Activated T-helper 1 cell treated with anti-CD3 and anti-CD28 coated beads, Interleukin-12 subunit alpha, Interleukin-12 subunit beta, Interleukin-2, Interleukin-4 antibody, amounts not matched to agents 30 ng/mL and 10 ng/mL and 1 ng/mL, durations not matched to agents 14 hours and 24 hours and 36 hours (primary cell): ENCODE measurements around the gene RGS19. TPM values are rescaled to one million over a fixed set of nuclear protein-coding genes. Genes with fewer than 3 reads are reported as not detected.

Experiments
- DNase-seq: peaks from one replicate; pipeline ENCODE4 v3.0.0; 2021; ENCODE audit warnings: low spot score
- H3K27ac Mint-ChIP-seq: one replicate; pipeline ENCODE4 v1.8.0; 2021; ENCODE audit warnings: mild to moderate bottlenecking, mixed read lengths
- H3K27me3 Mint-ChIP-seq: one replicate; pipeline ENCODE4 v1.8.0; 2022; ENCODE audit warnings: mild to moderate bottlenecking, moderate library complexity, mixed read lengths; ENCODE audit not compliant: insufficient read depth
- H3K36me3 Mint-ChIP-seq: one replicate; pipeline ENCODE4 v1.8.0; 2021; ENCODE audit warnings: low read depth, mixed read lengths
- H3K4me1 Mint-ChIP-seq: one replicate; pipeline ENCODE4 v1.8.0; 2021; ENCODE audit warnings: low read depth, mixed read lengths
- H3K4me3 Mint-ChIP-seq: one replicate; pipeline ENCODE4 v1.8.0; 2021; ENCODE audit warnings: mild to moderate bottlenecking, moderate library complexity, mixed read lengths
- H3K9me3 Mint-ChIP-seq: one replicate; pipeline ENCODE4 v1.8.0; 2021; ENCODE audit warnings: mixed read lengths
- intact Hi-C: fragments of 100-400 bp; cut with micrococcal nuclease; formaldehyde crosslinking; loops from one replicate; pipeline ENCODE4 v1.15.1; 2024
- total RNA-seq: library from RNA; stranded (reverse); gene quantifications from 2 replicates; pipeline ENCODE4 v1.2.3, GENCODE V29; 2022

The RGS19 gene
- total RNA-seq, 1 donor from 2014 or later = 54.7 TPM

DNA sequence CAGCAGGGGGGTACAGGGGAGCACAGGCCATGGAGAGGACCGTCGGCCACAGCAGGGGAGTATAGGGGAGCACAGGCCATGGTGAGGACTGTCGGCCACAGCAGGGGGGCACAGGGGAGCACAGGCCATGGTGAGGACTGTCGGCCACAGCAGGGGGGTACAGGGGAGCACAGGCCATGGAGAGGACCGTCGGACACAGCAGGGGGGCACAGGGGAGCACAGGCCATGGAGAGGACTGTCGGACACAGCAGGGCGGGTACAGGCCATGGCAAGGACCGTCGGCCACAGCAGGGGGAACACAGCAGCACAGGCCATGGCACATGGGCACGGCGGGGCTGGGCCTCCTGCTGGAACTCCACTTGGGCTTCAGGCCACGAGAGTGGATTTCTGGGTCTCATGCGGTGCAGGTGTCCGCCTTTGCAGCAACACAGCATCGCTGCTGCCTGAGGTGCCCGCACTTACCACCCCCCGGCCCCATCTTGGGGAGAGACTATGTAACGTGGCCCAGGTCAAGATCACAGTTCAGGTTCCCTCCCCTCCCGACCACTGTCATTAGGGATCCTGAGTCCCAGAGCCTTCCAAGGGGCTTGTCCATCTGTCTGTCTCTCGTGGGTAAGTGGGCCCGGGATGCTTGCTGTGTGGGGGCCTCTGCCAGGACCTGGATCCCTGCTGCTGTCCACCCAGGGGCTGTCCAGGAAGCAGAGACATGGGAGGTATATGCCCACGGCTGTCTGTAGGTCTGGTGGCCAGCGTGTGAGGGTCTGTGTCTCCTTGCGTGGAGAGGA, 25.5 kb upstream of the RGS19 start:
- no peaks in the 10 kb centered on the region for H3K36me3 Mint-ChIP-seq
- no peak for DNase-seq
- intact Hi-C loops = no loop called here
- H3K27me3 Mint-ChIP-seq = peaks cover 21% of the 10 kb centered on the region
- H3K9me3 Mint-ChIP-seq = no peaks in the 10 kb centered on the region
- no peak overlapping the region for H3K4me3 Mint-ChIP-seq
- peaks cover 7% of the 10 kb centered on the region for H3K4me1 Mint-ChIP-seq
- no peak overlapping the region for H3K27ac Mint-ChIP-seq

DNA sequence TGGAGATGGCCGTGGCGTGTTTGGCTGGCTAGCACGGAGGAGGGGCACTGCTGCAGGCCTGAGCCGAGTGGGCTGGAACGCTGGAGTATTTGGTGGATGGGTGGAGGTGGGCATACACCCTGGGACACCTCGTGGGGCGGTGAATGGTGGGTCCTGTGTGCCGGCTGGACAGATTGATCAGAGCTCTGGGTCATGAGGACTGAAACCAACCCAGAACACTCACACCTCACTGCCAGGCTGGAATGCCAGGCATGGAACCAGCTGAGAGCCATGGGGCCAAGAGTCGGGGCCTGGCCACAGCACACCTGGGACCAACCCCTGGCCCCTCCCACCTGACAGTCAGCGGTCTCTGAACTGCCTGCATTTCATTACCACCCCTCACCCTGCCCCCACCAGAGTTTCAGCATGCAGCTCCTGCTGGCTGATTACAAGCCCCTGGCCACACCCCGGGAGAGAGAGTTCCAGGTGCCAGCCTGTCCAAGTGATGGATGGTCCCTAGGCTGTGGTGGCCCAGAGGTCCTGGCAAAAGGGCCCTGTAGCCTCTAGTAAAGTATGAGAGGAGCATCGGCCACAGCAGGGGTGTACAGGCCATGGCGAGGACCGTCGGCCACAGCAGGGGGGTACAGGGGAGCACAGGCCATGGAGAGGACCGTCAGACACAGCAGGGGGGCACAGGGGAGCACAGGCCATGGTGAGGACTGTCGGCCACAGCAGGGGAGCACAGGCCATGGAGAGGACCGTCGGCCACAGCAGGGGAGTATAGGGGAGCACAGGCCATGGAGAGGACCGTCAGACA, 24.8 kb upstream of the RGS19 start:
- Mint-ChIP-seq H3K4me3 (no peak overlapping the region), H3K27ac (no peak overlapping the region), H3K9me3 (no peaks in the 10 kb centered on the region), H3K36me3 (no peaks in the 10 kb centered on the region), H3K4me1 (peaks cover 7% of the 10 kb centered on the region), H3K27me3 (peaks cover 21% of the 10 kb centered on the region)
- DNase-seq = no peak
- intact Hi-C loops = no loop called here

DNA sequence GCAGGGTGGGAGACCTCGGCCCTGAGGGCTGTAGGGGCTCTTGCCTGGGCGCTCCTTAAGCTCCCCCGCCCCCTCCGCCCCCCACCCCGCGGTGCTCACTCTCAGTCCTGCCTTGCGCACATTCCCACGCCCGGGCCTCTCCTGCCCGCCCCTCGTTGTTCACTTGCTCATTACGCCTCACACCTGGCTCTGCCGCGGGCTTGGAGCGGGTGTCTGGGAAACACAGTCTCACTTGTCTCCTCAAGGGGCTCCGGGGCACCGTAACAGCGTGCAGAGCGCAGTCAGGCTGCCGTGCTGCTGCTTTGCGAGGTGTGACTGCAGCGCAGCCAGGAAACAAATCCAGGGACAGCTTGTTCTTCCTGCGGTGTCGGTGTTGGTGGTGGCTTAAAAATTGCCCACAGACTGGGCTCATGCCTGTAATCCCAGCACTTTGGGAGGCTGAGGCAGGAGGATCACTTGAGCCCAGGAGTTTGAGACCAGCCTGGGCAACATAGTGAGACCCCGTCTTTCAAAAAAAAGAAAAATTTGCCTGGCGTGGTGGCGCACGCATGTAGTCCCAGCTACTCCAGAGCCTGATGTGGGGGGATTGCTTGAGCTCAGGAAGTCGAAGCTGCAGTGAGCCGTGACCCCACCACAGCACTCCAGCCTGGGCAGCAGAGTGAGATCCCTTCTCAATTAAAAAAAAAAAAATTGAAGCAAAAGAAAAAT, 23.5 kb upstream of the RGS19 start:
- DNase-seq = no peak
- intact Hi-C loops = loop anchor here (1.0 kb wide), 1 partner anchor 18 kb away; no protein-coding TSS in a partner anchor
- peaks cover 7% of the 10 kb centered on the region for H3K4me1 Mint-ChIP-seq

DNA sequence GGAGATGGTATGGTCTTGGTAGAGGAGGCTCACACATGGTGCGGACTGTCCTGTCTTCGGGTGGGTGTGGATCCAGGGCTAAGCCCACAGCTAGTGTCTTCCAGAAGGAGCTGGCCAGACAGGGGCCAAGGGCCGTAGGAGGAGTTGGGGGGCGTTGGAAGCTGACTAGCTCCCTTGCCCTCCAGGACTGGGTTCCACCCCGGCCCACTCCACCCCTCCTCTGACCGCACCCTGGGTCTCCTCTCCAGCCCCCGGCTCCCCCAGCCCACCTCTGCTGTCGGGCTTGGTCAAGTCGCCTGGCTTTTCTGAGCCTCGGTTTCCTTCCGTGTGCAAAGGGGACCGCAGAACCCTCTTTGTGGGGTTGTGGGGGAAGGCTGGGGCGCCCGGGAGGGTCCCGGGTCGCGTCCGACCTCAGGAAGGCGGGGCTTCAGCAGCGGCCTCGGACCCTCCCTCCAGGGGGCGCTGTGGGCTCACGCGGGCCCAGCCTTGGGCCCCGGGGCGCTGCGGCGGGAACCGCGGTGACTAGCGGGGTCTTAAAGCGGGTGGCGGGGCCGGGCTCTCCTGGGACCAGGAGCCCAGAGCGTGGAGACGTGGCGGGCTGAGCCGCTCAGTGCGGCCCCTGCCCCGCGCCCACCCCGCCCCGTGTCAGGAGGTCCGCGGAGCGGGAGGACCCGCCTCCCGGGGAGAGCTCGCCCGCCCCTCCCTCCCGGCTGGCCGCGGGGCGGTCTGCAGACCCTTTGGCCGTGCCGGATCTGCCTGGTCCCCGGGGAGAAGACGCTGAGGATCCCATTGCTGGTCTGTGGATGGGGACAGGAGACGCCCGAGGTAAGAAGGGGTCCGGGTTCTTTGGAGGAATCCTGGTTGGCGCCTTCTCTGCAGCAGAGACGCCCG, 22.7 kb upstream of the RGS19 start:
- Mint-ChIP-seq H3K4me1 (peaks cover 7% of the 10 kb centered on the region), H3K27ac (no peak overlapping the region), H3K9me3 (peaks cover under 1% of the 10 kb centered on the region), H3K36me3 (no peaks in the 10 kb centered on the region), H3K4me3 (peak overlapping the region; percentile 40), H3K27me3 (peaks cover 21% of the 10 kb centered on the region)
- intact Hi-C loops = loop anchor here (1.0 kb wide), 1 partner anchor 18 kb away; no protein-coding TSS in a partner anchor
- peak; percentile 41 for DNase-seq

More for the DNA sequence above, 23.5 kb upstream of the RGS19 start:
- H3K27me3 Mint-ChIP-seq = peaks cover 21% of the 10 kb centered on the region
- no peaks in the 10 kb centered on the region for H3K9me3 Mint-ChIP-seq
- no peak overlapping the region for H3K27ac Mint-ChIP-seq
- no peaks in the 10 kb centered on the region for H3K36me3 Mint-ChIP-seq
- H3K4me3 Mint-ChIP-seq = no peak overlapping the region

DNA sequence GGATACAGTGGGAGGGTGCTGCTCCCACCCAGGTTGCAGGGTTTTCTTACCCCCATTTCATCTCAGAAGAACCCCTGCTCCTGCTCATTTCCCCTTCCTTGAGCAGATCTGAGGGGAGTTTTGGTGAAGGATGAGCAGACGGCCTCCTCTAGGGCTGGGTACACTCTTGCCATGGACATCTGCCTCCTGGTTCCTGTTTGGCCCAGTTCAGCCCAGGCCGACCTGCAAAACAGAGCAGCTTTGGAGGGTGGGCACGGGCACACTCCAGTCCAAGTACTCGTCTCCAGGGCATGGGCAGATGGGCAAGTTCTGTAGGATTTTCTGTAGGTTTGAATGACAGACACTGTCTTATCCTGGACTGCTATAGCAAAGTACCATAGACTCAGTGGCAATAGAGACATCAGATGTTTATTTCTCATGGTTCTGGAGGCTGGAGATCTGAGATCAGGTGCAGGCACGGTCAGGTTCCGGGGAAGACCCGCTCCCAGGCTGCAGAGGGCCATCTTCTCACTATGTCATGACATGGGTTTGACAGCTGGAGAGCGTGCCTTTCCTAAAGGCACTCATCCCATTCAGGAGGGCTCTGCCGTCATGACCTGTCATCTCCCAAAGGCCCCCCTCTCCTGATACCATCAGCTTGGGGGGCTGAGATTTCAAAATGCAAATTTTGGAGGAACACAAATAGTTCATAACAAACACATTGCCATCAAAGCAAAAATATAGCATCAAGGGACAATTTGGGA, 21.8 kb upstream of the RGS19 start:
- H3K9me3 Mint-ChIP-seq = peaks cover 5% of the 10 kb centered on the region
- intact Hi-C loops = no loop called here
- peaks cover 21% of the 10 kb centered on the region for H3K27me3 Mint-ChIP-seq
- DNase-seq = no peak
- H3K4me1 Mint-ChIP-seq = peaks cover 7% of the 10 kb centered on the region
- H3K36me3 Mint-ChIP-seq = no peaks in the 10 kb centered on the region
- H3K4me3 Mint-ChIP-seq = peak overlapping the region; percentile 40
- H3K27ac Mint-ChIP-seq = no peak overlapping the region

DNA sequence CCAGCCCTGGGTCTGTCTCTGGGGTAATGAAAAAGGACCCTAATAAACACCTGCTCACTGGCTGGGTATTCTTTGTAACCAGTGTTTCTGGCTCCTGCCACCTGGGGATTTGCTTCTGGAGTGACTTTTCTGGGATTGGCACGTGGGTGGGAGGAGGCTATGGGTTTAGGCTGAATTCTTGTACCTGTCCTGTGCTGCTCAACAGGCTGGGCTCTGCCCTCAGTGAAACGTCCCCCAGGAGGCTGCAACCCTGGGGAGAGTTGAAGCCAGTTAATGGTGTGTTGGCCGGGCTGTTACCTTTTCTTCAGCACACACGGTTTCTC, 21.2 kb upstream of the RGS19 start:
- peaks cover 21% of the 10 kb centered on the region for H3K27me3 Mint-ChIP-seq
- no peak overlapping the region for H3K4me3 Mint-ChIP-seq
- H3K9me3 Mint-ChIP-seq = peaks cover 5% of the 10 kb centered on the region
- H3K36me3 Mint-ChIP-seq = no peaks in the 10 kb centered on the region
- peaks cover 7% of the 10 kb centered on the region for H3K4me1 Mint-ChIP-seq
- no peak for DNase-seq
- H3K27ac Mint-ChIP-seq = no peak overlapping the region
- intact Hi-C loops = no loop called here

DNA sequence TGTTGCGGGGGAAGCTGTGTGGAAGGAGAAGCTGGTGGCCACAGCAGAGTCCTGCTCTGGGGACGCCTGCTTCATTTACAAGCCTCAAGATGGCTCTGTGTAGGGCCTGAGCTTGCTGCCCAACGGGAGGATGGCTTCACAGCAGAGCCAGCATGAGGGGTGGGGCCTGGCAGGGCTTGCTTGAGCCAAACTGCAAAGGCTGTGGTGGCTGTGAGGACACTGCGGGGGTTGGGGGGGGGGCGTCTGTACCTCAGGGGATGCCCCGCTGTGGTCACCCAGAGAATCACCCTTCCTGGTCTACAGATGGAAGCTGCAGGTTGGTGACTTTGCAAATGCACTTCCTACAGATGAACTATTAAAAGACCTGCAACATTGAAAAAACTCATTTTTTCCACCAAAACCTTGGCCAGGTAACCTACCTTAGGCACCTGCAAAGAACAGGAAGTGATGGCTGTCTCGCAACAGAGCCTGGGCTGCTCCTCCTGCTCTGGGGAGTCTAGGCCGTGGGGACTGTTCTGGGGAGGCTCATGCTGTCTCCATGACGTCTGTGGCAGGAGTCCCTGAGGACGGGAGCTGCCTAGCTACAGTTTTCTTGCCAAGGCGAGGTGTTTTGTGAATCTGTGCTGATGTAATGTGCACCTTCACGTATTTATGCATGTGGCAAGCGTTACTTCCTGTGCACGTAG, 20.7 kb upstream of the RGS19 start:
- Mint-ChIP-seq H3K27ac (no peak overlapping the region), H3K4me3 (no peak overlapping the region), H3K9me3 (peaks cover 5% of the 10 kb centered on the region), H3K27me3 (peaks cover 21% of the 10 kb centered on the region), H3K4me1 (peaks cover 7% of the 10 kb centered on the region), H3K36me3 (no peaks in the 10 kb centered on the region)
- intact Hi-C loops = no loop called here
- DNase-seq = no peak

DNA sequence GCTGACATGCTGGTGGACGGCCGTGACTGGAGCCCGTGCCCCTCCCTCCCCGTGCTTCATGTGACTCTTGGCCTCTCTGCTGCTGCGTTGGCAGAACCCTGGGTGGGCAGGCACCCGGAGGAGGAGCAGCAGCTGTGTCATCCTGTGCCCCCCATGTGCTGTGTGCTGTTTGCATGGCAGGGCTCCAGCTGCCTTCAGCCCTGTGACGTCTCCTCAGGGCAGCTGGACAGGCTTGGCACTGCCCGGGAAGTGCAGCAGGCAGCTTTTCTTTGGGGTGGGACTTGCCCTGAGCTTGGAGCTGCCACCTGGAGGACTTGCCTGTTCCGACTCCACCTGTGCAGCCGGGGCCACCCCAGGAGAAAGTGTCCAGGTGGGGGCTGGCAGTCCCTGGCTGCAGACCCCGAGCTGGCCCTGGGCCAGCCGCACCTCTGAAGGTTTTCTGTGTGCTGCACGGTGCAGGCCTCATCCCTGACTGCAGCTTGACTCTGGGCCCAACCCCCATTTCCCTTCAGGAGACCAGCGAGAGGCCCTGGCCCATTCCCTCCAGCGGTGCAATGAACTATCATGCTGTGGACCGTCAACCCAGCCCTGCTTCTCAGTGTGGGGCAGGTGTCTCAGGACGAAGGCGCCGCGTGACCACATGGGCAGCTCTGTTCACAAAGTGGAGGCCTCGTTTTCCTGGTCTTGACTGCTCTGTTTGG, 19.9 kb upstream of the RGS19 start:
- intact Hi-C loops = no loop called here
- no peak for DNase-seq
- H3K36me3 Mint-ChIP-seq = no peaks in the 10 kb centered on the region
- no peak overlapping the region for H3K4me3 Mint-ChIP-seq
- peaks cover 7% of the 10 kb centered on the region for H3K4me1 Mint-ChIP-seq
- peaks cover 21% of the 10 kb centered on the region for H3K27me3 Mint-ChIP-seq
- H3K9me3 Mint-ChIP-seq = peaks cover 5% of the 10 kb centered on the region
- no peak overlapping the region for H3K27ac Mint-ChIP-seq

DNA sequence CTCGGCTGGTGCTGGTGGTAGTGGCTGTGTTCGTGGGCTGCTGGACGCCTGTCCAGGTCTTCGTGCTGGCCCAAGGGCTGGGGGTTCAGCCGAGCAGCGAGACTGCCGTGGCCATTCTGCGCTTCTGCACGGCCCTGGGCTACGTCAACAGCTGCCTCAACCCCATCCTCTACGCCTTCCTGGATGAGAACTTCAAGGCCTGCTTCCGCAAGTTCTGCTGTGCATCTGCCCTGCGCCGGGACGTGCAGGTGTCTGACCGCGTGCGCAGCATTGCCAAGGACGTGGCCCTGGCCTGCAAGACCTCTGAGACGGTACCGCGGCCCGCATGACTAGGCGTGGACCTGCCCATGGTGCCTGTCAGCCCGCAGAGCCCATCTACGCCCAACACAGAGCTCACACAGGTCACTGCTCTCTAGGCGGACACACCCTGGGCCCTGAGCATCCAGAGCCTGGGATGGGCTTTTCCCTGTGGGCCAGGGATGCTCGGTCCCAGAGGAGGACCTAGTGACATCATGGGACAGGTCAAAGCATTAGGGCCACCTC, 19.2 kb upstream of the RGS19 start:
- H3K36me3 Mint-ChIP-seq = no peaks in the 10 kb centered on the region
- peaks cover 5% of the 10 kb centered on the region for H3K9me3 Mint-ChIP-seq
- no peak overlapping the region for H3K4me3 Mint-ChIP-seq
- intact Hi-C loops = no loop called here
- no peak for DNase-seq
- H3K27me3 Mint-ChIP-seq = peaks cover 18% of the 10 kb centered on the region
- no peak overlapping the region for H3K27ac Mint-ChIP-seq
- peaks cover 7% of the 10 kb centered on the region for H3K4me1 Mint-ChIP-seq

DNA sequence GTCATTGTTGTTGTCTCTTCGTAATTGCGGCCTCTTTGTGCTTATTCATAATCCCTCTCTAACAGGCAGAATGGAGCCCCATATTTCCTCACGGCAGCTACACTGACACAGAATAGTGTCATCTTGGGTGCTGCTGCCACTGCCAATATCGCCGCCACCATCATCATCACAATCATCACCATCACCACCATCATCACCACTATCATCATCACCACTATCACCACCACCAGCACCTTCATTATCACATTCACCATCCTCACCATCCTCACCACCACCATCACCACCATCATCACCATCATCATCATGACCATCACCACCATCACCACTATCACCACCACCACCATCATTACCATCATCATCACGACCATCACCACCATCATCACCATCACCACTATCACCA, 17.2 kb upstream of the RGS19 start:
- Mint-ChIP-seq H3K4me3 (no peak overlapping the region), H3K27me3 (peaks cover 8% of the 10 kb centered on the region), H3K4me1 (peaks cover 6% of the 10 kb centered on the region), H3K36me3 (no peaks in the 10 kb centered on the region), H3K9me3 (peaks cover 5% of the 10 kb centered on the region), H3K27ac (no peak overlapping the region)
- intact Hi-C loops = no loop called here
- no peak for DNase-seq

DNA sequence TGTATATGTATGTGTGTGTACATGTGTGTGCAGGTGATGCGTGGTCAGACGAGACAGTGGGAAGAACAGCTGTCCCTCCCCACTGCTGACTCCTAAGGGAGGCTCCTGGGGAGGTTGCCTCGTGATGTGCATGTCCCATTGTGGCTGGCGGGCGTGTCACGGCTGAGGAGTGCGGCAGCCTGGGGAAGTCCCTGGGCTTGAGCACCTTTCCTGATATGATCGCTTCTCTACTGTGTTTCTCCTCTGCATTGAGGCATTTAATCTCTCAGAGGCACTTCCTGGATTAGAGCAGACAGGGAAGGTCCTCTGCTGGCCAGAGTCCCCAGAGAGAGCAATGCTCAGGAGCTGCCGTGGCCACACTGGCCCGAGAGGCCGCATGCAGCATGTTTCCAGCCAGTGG, 16.6 kb upstream of the RGS19 start:
- Mint-ChIP-seq H3K36me3 (no peaks in the 10 kb centered on the region), H3K27ac (no peak overlapping the region), H3K4me1 (peaks cover under 1% of the 10 kb centered on the region), H3K9me3 (peaks cover 5% of the 10 kb centered on the region), H3K4me3 (no peak overlapping the region), H3K27me3 (peaks cover 2% of the 10 kb centered on the region)
- intact Hi-C loops = no loop called here
- no peak for DNase-seq
